ENCODE results near the gene UNG. TPM values are rescaled to one million over a fixed set of nuclear protein-coding genes. Genes with fewer than 3 reads are reported as not detected.

The UNG gene
- total RNA-seq, 6 donors from 2014 or later = 8.2 to 27.6 (median 15.5) TPM

DNA sequence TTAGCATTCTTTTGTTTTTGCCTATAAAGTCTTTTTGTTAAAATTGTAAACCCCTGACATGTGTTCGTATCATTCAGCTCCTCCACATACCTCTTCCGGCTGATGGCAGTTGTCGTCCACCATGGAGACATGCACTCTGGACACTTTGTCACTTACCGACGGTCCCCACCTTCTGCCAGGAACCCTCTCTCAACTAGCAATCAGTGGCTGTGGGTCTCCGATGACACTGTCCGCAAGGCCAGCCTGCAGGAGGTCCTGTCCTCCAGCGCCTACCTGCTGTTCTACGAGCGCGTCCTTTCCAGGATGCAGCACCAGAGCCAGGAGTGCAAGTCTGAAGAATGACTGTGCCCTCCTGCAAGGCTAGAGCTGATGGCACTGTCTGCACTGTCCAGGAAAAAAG is 11.8 kb upstream of the UNG start:
- Histone ChIP-seq H3K4me3 (no peak overlapping the region), H3K9me3 (no peaks in the 10 kb centered on the region), H3K4me1 (no peaks in the 10 kb centered on the region), H3K27me3 (no peaks in the 10 kb centered on the region), H3K27ac (no peak overlapping the region), H3K36me3 (peaks cover 25 to 90% (median 69%) of the 10 kb centered on the region in 4 donors)
- TF ChIP-seq POLR2AphosphoS5 (IDR thresholded peaks at IDR 0.05) (no peak), POLR2A (IDR thresholded peaks at IDR 0.05) (no peak), EP300 (IDR thresholded peaks at IDR 0.05) (no peak)
- TF ChIP-seq, protein P1, sequence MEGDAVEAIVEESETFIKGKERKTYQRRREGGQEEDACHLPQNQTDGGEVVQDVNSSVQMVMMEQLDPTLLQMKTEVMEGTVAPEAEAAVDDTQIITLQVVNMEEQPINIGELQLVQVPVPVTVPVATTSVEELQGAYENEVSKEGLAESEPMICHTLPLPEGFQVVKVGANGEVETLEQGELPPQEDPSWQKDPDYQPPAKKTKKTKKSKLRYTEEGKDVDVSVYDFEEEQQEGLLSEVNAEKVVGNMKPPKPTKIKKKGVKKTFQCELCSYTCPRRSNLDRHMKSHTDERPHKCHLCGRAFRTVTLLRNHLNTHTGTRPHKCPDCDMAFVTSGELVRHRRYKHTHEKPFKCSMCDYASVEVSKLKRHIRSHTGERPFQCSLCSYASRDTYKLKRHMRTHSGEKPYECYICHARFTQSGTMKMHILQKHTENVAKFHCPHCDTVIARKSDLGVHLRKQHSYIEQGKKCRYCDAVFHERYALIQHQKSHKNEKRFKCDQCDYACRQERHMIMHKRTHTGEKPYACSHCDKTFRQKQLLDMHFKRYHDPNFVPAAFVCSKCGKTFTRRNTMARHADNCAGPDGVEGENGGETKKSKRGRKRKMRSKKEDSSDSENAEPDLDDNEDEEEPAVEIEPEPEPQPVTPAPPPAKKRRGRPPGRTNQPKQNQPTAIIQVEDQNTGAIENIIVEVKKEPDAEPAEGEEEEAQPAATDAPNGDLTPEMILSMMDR (IDR thresholded peaks at IDR 0.05) = no peak
- 94 to 98% methylated on average over 11 of the region's 11 CpGs for WGBS, 2 donors
- no peak for DNase-seq
- ATAC-seq (ENCODE audit: low FRiP score in 2 of 2) = no peak

DNA sequence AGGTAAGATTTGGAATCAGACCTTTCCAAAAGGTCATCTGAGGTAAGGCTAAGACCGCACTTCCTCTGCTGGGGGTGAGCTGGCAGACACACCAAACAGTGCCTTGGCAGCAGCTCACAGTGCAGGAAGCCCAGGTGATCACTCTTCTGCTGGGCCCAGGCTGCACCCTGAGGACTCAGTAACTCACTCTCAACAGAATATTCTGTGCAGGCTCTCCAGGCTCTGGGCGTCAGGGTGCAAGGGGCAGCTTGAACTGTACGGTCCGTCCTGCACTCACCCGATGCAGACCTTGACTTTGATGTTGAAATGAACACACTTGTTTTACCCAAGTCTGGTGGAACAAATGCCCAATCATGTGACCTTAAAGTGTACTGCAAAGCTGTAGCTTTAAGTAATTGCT is 10.1 kb upstream of the UNG start:
- H3K36me3 ChIP-seq = peaks cover 20 to 83% (median 58%) of the 10 kb centered on the region in 4 donors
- DNase-seq (no peak), ATAC-seq (ENCODE audit: low FRiP score in 2 of 2) (no peak)
- no peaks in the 10 kb centered on the region for H3K9me3 ChIP-seq
- H3K4me1 ChIP-seq = peaks cover 0 to 8% (median 6%) of the 10 kb centered on the region in 4 donors
- WGBS, 2 donors = 75 to 85% methylated on average over 4 to 5 of the region's 5 CpGs
- no peaks in the 10 kb centered on the region for H3K27me3 ChIP-seq
- H3K4me3 ChIP-seq = no peak overlapping the region
- TF ChIP-seq, protein P1 (IDR thresholded peaks at IDR 0.05) = no peak
- TF ChIP-seq EP300 (IDR thresholded peaks at IDR 0.05) = no peak
- TF ChIP-seq POLR2AphosphoS5 (IDR thresholded peaks at IDR 0.05) = no peak
- no peak for TF ChIP-seq POLR2A (IDR thresholded peaks at IDR 0.05)
- no peak overlapping the region for H3K27ac ChIP-seq

DNA sequence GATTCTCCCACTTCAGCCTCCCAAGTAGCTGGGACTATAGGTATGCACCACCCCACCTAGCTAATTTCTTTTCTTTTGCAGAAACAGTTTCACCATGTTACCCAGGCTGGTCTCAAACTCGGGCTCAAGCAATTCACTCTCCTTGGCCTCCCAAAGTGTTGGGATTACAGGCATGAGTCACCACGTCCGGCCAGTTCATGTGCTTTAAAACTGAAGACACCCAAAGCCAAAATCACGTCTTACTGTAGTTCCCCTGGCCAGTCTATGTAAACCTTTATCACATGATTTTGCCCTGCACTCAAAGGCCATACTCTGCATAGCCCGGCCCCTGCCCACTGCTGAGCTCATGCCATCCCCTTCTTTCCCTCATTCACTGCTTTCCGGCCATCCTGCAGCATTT is 8.6 kb upstream of the UNG start:
- TF ChIP-seq, protein P1 (IDR thresholded peaks at IDR 0.05) = no peak
- no peak for TF ChIP-seq EP300 (IDR thresholded peaks at IDR 0.05)
- TF ChIP-seq POLR2AphosphoS5 (IDR thresholded peaks at IDR 0.05) = no peak
- no peak for TF ChIP-seq POLR2A (IDR thresholded peaks at IDR 0.05)
- peaks cover 9 to 67% (median 42%) of the 10 kb centered on the region in 4 donors for H3K36me3 ChIP-seq
- H3K27ac ChIP-seq = no peak overlapping the region
- H3K4me3 ChIP-seq = no peak overlapping the region
- ATAC-seq (ENCODE audit: low FRiP score in 2 of 2) (no peak), DNase-seq (no peak)
- H3K27me3 ChIP-seq = no peaks in the 10 kb centered on the region
- peaks cover 11 to 24% (median 18%) of the 10 kb centered on the region in 4 donors for H3K4me1 ChIP-seq
- WGBS, 2 donors = 86 to 89% methylated on average over 6 of the region's 6 CpGs
- H3K9me3 ChIP-seq = no peaks in the 10 kb centered on the region

DNA sequence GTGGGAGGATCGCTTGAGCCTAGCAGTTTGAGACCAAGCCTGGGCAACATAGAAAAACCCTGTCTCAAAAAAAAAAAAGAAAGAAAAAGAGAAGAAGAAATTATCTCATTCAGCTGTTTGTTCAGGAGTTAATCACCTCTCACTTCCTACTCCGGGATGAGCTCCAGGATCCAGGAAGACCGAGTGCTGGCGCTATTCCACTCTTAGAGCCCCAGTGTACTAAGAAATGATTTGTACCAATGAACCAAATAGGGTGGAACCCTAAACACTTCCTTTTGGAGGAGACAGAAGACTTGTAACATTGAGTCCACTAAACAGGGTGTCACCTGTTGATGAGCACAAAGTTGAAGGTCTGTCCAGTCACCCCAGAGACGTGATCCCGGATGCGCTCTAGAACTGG is 7.7 kb upstream of the UNG start:
- 86 to 89% methylated on average over 7 of the region's 7 CpGs for WGBS, 2 donors
- Histone ChIP-seq H3K9me3 (no peaks in the 10 kb centered on the region), H3K27me3 (no peaks in the 10 kb centered on the region), H3K4me3 (no peak overlapping the region), H3K4me1 (peaks cover 11 to 24% (median 18%) of the 10 kb centered on the region in 4 donors), H3K27ac (no peak overlapping the region), H3K36me3 (peaks cover 3 to 59% (median 37%) of the 10 kb centered on the region in 4 donors)
- ATAC-seq (ENCODE audit: low FRiP score in 2 of 2) (no peak), DNase-seq (no peak)
- no peak for TF ChIP-seq POLR2AphosphoS5 (IDR thresholded peaks at IDR 0.05)

DNA sequence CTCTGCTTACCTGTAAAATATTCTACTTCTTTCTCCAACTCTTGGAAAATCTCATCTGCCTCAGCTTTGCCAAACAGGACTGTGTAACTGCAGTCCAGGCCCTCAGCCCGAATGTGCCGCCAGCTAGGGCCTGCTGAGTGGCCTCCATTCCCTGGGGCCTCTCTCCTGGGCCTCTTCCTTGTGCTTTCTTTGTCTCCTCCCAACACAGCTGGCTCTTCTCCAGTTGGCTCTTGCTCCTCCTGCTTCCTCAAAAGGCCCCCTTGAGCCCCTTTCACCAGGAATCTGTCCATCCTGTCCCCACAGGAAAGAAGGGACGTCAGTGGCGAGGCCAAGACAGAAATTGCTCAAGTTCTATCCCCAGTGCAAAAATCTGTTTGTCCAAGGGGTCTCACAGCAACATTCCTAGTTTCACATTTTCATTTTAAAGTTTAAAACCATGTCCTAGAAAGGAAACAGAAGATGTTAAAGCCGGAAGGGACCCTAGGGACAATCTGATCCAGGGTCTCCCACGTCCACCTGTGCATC is 4.8 kb upstream of the UNG start:
- Histone ChIP-seq H3K36me3 (peaks cover 0 to 30% (median 14%) of the 10 kb centered on the region in 4 donors), H3K9me3 (no peaks in the 10 kb centered on the region), H3K4me1 (peaks cover 15 to 30% (median 22%) of the 10 kb centered on the region in 4 donors), H3K27ac (peak overlapping the region in 3 of 4 donors; percentile 2 to 64 (median 50)), H3K4me3 (peak overlapping the region in 3 of 4 donors; percentile 47 to 56 (median 55)), H3K27me3 (no peaks in the 10 kb centered on the region)
- 45 to 53% methylated on average over 6 of the region's 6 CpGs for WGBS, 2 donors
- TF ChIP-seq, protein P1 (IDR thresholded peaks at IDR 0.05) = no peak
- TF ChIP-seq EP300 (IDR thresholded peaks at IDR 0.05) = no peak
- no peak for TF ChIP-seq POLR2AphosphoS5 (IDR thresholded peaks at IDR 0.05)
- TF ChIP-seq POLR2A (IDR thresholded peaks at IDR 0.05) = no peak
- no peak for ATAC-seq (ENCODE audit: low FRiP score in 2 of 2)
- no peak for DNase-seq

Data from upper lobe of left lung (tissue), 6 donors.